ENCODE results near the gene BMPR1B.

Gene BMPR1B

DNA sequence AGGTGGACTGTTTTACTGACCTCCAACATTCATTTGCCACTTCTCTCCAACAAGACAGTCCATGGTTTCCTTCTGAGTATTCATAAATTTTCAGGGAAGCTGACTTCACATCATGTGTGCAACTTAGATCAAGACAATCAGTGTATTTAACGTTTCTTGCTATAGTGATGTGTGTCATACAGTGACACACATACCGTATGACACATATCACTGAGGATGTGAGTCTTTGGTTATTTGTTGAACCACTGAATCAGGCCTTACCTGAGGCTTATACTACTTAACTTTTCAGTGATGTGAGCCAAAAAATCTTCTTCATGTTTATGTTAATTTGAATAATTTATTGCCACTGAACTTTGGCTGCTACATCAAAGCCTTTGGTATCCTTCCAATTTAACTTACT is 166.8 kb downstream of the BMPR1B start:
- TF ChIP-seq, protein P1, sequence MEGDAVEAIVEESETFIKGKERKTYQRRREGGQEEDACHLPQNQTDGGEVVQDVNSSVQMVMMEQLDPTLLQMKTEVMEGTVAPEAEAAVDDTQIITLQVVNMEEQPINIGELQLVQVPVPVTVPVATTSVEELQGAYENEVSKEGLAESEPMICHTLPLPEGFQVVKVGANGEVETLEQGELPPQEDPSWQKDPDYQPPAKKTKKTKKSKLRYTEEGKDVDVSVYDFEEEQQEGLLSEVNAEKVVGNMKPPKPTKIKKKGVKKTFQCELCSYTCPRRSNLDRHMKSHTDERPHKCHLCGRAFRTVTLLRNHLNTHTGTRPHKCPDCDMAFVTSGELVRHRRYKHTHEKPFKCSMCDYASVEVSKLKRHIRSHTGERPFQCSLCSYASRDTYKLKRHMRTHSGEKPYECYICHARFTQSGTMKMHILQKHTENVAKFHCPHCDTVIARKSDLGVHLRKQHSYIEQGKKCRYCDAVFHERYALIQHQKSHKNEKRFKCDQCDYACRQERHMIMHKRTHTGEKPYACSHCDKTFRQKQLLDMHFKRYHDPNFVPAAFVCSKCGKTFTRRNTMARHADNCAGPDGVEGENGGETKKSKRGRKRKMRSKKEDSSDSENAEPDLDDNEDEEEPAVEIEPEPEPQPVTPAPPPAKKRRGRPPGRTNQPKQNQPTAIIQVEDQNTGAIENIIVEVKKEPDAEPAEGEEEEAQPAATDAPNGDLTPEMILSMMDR (IDR thresholded peaks at IDR 0.05; ENCODE audit: low read depth, low read length) = no peak
- no peak for DNase-seq (ENCODE audit: low read depth in 2 of 2)
- no peak overlapping the region for H3K4me3 ChIP-seq (replicated peaks in 1 of 2; ENCODE audit: low read depth in 2 of 2, low read length in 2 of 2)

DNA sequence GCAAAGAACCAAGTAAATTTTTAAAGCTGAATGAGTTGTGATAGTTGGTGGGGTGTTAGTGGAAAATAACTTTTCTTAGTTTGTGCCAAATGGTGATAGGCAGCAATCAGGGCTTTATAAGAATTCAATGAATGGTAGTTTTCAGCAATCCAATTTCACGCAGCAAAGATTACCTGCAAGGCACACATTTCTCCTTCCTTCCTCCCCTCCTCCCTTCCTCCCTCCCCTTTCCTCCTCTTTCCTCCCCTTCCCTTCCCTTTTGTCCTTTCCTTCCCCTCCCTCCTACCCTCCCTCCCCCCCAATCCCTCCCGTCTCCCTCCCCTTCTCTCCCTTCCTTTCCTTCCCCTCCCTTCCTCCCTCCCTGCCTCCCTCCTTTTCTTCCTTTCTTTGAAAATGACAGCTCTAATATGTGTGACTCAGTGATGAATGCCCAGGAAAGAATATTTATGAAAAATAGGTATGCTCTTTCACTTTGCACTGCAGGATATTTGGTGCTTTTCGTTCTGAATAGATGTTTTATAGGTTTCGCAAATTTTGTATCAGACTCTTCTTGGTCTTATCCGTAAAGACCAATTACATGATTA is 168.1 kb downstream of the BMPR1B start:
- H3K4me3 ChIP-seq (replicated peaks in 1 of 2; ENCODE audit: low read depth in 2 of 2, low read length in 2 of 2) = no peak overlapping the region
- TF ChIP-seq, protein P1 (IDR thresholded peaks at IDR 0.05; ENCODE audit: low read depth, low read length) = no peak
- DNase-seq (ENCODE audit: low read depth in 2 of 2) = no peak

DNA sequence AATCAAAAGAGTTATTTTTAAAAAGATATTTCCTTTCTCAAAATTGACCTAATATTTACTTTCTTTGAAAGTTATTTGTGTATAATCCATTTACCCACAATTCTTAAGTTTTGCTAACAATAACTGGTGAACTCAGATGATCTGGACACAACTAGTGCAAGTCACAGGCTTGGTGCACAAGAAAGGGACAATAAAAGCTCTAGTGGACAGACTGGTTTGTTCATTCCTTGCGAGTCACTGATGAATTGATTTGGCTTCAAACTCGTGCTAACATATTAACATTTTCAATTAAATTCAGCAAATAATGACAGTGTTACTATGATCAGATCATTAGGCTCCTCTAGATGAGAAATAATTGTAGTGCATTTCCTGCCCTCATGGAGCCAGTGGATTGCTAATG is 169.2 kb downstream of the BMPR1B start:
- TF ChIP-seq, protein P1 (IDR thresholded peaks at IDR 0.05; ENCODE audit: low read depth, low read length) = no peak
- DNase-seq (ENCODE audit: low read depth in 2 of 2) = no peak

DNA sequence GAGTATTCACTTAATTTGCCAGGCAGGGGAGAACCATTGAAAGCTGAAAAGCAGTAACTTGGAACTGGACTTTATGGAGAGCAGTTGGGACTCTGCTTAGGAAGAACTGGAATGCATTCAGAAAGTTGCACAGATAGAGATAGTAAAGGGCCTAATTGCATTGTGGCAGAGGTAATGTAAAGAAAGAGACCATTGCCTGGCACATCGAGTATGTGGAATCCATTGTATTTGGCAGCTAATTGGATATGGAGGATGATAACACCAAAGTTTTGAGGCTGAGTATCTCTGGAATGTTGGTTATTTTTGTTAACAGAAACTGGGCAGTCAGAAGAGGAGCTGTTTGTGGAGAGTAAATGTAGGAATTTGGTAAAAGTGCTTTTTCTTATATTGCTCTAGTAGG is 169.9 kb downstream of the BMPR1B start:
- no peak for DNase-seq (ENCODE audit: low read depth in 2 of 2)
- TF ChIP-seq, protein P1 (IDR thresholded peaks at IDR 0.05; ENCODE audit: low read depth, low read length) = no peak
- no peak overlapping the region for H3K4me3 ChIP-seq (replicated peaks in 1 of 2; ENCODE audit: low read depth in 2 of 2, low read length in 2 of 2)

More for the DNA sequence above, 169.2 kb downstream of the BMPR1B start:
- no peak overlapping the region for H3K4me3 ChIP-seq (replicated peaks in 1 of 2; ENCODE audit: low read depth in 2 of 2, low read length in 2 of 2)

DNA sequence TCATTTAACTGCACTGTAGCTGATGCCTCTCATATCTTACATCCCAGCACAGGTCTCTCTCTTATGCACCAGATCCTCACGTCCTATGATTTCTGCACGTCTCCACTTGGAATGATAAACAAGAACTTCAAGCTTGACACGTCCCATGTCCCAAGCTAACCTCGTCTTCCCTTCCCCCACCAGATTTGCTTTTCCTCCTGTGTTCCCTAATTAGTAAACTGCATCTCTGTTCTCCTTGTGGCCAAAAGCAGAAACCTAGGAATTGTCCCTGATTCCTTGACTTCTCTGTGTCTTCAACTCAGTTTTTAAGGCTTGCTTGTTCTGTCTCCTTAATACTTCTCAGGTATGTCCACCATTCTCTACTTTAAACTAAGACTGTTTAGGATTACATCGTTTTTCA is 171.9 kb downstream of the BMPR1B start:
- H3K4me3 ChIP-seq (replicated peaks in 1 of 2; ENCODE audit: low read depth in 2 of 2, low read length in 2 of 2) = no peak overlapping the region
- TF ChIP-seq, protein P1 (IDR thresholded peaks at IDR 0.05; ENCODE audit: low read depth, low read length) = no peak
- no peak for DNase-seq (ENCODE audit: low read depth in 2 of 2)

DNA sequence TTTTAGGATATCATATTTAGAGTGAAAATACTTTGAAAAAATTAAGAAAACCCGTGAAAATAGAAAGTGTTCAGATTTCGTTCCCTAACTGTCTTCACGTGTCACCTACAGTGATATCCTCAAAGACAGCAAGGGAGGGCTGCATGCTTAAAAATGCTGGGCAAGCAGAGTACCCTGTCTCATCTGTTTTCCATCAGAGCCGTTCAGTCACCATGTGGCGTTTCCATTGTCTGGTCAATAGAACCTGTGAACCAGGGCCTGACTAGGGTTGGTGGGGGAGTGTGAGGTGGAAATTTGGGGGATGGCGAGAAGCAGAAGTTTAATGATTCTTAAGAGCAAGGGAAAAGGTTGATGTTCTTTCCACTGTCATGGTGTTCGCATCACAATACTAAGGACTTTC is 173.9 kb downstream of the BMPR1B start:
- no peak for DNase-seq (ENCODE audit: low read depth in 2 of 2)
- TF ChIP-seq, protein P1 (IDR thresholded peaks at IDR 0.05; ENCODE audit: low read depth, low read length) = no peak
- H3K4me3 ChIP-seq (replicated peaks in 1 of 2; ENCODE audit: low read depth in 2 of 2, low read length in 2 of 2) = no peak overlapping the region

DNA sequence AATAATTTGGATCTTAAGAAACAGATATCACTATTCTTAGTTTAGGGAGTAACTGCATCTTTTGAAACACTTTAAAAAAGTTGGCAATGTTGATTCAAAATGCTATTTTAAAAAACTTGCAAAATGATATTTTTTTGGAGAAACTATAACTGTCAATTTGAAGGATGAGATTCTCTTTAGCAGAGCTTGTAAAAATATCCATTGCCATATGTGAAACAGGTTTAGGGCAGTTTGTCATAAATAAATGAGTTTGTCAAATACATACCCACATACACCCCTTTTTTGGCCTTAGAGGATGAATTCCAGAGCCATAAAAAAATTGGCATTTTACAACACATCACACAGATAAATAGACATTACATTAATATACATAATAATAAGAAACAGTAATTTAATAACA is 174.6 kb downstream of the BMPR1B start:
- no peak for DNase-seq (ENCODE audit: low read depth in 2 of 2)
- no peak overlapping the region for H3K4me3 ChIP-seq (replicated peaks in 1 of 2; ENCODE audit: low read depth in 2 of 2, low read length in 2 of 2)
- TF ChIP-seq, protein P1 (IDR thresholded peaks at IDR 0.05; ENCODE audit: low read depth, low read length) = no peak

Data from cardiac fibroblast (primary cell).